CD4-positive, alpha-beta T cell treated with Interleukin-21 for 1 hour (primary cell): ENCODE data around the gene TMED9.
"Not testable (repeated sequence)": the region's sequence is repeated elsewhere in the genome, so short reads cannot be mapped to it uniquely, and the experiment has no call there.

Source experiments
- DNase-seq: peaks from one replicate; pipeline ENCODE4 v3.0.0-alpha.2; 2020

Gene TMED9

GRCh38 chr5:177607115-177607451 lies 15.1 kb downstream of the TMED9 start:
- no peak for DNase-seq

- peak; percentile 67 for DNase-seq
These were observed 15.6 kb downstream of the TMED9 start for GRCh38 chr5:177607452-177608192.

DNA sequence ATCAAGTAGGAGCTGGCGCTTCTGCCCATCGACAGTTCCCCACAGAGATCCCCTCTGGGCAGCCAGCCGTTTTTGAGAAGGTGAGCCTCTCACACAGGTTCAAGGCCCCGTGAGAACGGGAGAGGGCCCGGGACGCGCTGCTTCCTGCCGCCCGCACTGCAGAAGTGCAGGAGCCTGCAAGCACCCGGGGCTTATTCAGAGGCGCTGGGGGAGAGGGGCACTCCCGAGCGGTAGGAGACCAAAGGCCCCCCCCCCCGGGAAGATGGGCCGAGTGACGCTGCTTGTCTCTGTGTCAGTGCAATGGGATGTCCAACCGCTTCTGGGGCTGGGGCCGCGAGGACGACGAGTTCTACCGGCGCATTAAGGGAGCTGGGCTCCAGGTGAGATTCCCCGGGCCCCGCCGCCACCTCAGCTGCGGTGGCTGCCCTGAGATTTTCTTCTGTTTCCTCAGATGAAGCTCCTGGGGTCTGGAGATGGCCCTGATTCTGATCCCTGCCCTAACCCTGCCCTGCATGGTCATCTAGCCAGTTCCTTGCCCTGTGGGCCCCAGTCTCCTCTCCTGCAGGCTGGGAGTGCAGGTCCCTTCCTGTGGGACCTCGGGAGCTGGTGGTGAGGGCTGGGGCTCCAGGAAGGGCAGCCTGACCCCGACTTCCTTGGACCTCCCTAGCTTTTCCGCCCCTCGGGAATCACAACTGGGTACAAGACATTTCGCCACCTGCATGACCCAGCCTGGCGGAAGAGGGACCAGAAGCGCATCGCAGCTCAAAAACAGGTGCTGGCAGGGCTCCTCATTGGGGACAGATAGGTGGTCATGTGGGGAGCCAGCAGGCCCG lies 16.5 kb downstream of the TMED9 start:
- no peak for DNase-seq

GRCh38 chr5:177609076-177610059 lies 17.4 kb downstream of the TMED9 start:
- no peak for DNase-seq

DNA sequence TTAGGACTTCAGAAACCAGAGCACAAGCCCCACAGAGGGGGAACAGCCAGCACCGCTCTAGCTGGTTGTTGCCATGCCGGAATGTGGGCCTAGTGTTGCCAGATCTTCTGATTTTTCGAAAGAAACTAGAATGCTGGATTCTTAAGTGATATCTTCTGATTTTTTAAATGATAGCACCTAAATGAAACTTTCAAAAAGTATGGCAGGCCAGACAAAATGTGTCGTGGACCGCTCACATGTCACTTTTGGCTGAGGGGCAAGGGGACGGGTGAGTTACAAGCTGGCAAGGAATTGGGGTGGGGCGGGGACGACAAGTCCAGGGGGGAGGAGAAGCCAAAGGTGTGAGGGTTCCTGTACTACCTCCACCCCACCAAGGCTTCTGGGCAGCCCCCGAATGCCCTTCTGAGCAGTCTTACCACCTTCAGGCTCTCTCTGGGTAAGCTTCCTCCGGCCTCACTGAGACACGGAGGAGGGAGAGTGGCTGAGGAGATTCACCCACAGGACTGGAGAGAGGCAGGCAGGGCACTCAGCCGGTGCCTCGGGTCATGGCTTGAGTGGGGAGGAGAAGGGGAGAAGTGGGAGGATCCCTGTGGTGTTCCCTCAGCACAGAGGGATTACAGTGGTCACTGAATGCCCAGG lies 18.2 kb downstream of the TMED9 start:
- no peak for DNase-seq

GRCh38 chr5:177610770-177611445 lies 18.9 kb downstream of the TMED9 start:
- no peak for DNase-seq

DNA sequence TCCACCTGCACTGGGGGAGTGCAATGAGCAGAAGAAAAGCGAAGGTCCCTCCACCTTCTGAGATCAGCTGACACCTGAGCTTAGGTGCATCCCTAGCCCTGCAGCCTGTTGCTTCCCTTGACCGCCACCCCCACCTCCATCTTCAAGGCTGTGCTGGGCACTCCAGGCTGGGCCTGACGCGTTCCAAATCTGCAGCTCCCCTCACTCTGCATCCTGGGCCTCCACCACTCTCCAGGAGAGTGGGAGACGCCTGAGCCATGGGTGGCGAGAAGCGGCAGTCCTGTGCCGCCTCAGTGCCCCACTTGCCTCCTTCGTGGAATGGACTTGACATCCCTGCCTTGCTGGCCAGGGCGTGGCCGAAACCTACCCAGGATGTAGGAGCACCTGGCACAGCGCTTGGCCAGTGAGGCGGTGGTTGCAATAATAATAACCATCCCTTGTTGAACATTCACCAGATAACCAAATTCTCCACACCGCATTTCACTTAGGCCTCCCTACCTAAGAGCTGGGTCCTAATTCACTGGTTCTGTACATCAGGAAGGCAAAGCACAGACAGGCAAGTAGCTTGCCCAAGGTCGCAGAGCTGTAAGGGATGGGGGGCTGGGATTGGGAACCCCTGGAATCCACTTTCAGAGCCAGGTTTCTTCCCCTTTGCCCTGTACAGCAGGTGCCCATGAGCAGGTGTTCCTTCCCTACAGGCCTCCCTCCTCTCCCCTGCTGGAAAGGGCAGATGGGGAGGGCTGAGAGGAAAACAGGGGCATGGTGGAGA lies 19.6 kb downstream of the TMED9 start:
- no peak for DNase-seq

GRCh38 chr5:177612215-177612673 lies 20.2 kb downstream of the TMED9 start:
- no peak for DNase-seq

DNA sequence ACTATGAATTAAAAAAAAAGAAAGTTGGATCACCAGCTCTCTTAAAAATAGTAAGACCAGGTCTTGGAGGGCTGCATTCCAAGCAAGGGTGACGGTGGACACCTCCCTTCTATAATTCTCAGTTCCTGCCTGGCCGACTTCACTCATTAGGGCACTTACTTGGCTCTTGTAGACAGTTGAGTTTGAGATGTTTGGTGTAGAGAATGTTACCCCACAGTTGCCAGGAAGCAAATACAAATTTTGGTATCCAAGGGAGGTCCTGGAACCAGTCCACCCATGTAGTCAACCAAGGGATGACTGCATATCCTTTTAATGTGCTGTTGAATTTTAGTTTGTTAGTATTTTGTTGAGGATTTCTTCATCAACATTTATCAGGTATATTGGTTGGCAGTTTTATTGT lies 28.6 kb downstream of the TMED9 start:
- DNase-seq = no peak

DNA sequence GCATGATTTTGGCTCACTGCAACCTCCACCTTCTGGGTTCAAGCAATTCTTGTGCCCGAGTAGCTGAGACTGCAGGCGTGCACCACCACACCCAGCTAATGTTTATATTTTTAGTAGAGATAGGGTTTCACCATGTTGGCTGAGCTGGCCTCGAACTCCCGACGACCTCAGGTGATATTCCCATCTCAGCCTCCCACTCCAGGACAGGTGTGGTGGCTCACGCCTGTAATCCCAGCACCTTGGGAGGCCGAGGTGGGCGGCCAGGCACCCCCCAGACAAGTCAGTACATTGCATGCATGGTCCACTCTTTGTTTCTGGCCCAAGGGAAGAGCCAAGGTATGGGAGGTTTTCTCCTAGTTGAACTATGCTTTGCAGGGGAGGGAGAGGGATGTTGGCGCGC lies 32.2 kb downstream of the TMED9 start:
- not testable (repeated sequence) for DNase-seq

DNA sequence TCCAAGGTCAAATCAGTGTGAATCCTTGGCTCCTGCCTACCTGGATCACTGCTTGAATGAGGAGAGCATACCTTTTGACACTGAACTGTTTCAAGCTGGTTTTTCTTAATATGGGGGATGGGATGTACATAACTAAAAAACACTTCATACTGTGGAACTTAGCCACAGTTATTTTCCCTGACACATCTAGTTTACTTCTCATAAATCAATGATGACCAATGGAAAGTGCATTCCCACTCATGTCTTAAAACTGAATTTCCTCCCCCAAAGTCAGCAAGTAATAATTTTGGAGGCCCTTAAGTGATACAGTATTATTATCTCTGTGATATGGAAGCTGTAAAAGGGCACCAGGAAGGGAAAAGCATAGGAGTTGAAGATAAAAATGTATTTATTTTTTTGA lies 38.2 kb downstream of the TMED9 start:
- not testable (repeated sequence) for DNase-seq

DNA sequence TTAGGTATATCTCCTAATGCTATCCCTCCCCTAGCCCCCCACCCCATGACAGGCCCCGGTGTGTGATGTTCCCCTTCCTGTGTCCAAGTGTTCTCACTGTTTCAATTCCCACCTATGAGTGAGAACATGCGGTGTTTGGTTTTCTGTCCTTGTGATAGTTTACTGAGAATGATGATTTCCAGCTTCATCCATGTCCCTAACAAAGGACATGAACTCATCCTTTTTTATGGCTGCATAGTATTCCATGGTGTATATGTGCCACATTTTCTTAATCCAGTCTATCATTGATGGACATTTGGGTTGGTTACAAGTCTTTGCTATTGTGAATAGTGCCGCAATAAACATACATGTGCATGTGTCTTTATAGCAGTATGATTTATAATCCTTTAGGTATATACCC lies 42.9 kb downstream of the TMED9 start:
- not testable (repeated sequence) for DNase-seq

DNA sequence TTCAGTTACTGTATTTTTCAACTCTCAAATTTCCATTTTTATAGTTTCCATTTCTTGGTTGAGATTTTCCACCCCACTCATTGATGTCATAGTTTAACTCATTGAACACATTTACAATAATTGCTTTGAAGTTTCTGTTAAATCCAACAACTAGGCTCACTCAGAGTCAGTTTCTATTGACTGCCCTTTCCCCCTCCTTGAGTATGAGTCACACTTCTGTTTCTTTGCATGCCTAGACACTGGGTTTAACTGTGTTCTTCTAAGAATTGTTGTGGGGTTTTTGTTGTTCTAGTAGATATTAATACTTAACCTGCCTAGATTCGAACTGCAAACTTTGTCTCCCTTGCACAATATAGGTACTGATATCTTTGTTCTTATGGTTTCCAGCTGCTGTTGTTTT lies 53.5 kb downstream of the TMED9 start:
- not testable (repeated sequence) for DNase-seq
